H1 (cell line): ENCODE data around the gene FMOD.

ENCODE experiments used
- ATF2 ChIP-seq: IDR thresholded peaks from 2 replicates; pipeline ENCODE4 v1.6.1; 2012; ENCODE audit warnings: low read length, inconsistent platforms
- CTCF ChIP-seq, 3 experiments: IDR thresholded peaks; 1 replicate in 2 of 3; 2 replicates in 1 of 3; pipeline versions ENCODE4 v1.5.1 to v1.6.1; 2011; ENCODE audit warnings: low read length in 3 of 3, mild to moderate bottlenecking in 3 of 3, inconsistent platforms in 2 of 3, low read depth in 1 of 3, moderate library complexity in 1 of 3; ENCODE audit not compliant: insufficient read depth in 1 of 3; ENCODE audit errors: control extremely low read depth in 1 of 3
- EP300 ChIP-seq, 2 experiments: IDR thresholded peaks; 1 replicate in 1 of 2; 2 replicates in 1 of 2; pipeline ENCODE4 v1.6.1; 2011 to 2012; ENCODE audit warnings: low read depth in 2 of 2, low read length in 2 of 2, mild to moderate bottlenecking in 2 of 2, borderline replicate concordance in 1 of 2, inconsistent platforms in 1 of 2, moderate library complexity in 1 of 2
- EZH2 ChIP-seq: fragments of 200-600 bp; sonication (generic); IDR thresholded peaks from 2 replicates; pipeline ENCODE4 v1.7.1; 2012; ENCODE audit warnings: low read depth, mild to moderate bottlenecking, moderate library complexity, low read length, inconsistent platforms; ENCODE audit not compliant: severe bottlenecking
- HDAC6 ChIP-seq: IDR thresholded peaks from one replicate; pipeline ENCODE4 v1.7.1; 2012; ENCODE audit warnings: low read depth, mild to moderate bottlenecking, inconsistent platforms, low read length, moderate library complexity
- POLR2A ChIP-seq, 2 experiments: IDR thresholded peaks; 1 replicate in 1 of 2; 2 replicates in 1 of 2; pipeline ENCODE4 v1.6.1; 2011; ENCODE audit warnings: low read depth in 2 of 2, low read length in 2 of 2, mild to moderate bottlenecking in 2 of 2; ENCODE audit errors: control extremely low read depth in 1 of 2
- POLR2AphosphoS5 ChIP-seq: IDR thresholded peaks from 2 replicates; pipeline ENCODE4 v1.6.1; 2011; ENCODE audit warnings: low read depth, low read length
- RFX5 ChIP-seq: IDR thresholded peaks from 2 replicates; pipeline ENCODE4 v1.6.1; 2011; ENCODE audit warnings: low read depth, low read length, improper control_type of control experiment, borderline replicate concordance
- SIN3A ChIP-seq, 2 experiments: IDR thresholded peaks in 1 of 2; conservative IDR thresholded peaks in 1 of 2; 2 replicates each; pipeline ENCODE4 v1.6.1; 2011 to 2012; ENCODE audit warnings: low read length in 2 of 2, improper control_type of control experiment in 1 of 2, low read depth in 1 of 2, mild to moderate bottlenecking in 1 of 2
- TAF1 ChIP-seq: IDR thresholded peaks from 2 replicates; pipeline ENCODE4 v1.6.1; 2011; ENCODE audit warnings: mild to moderate bottlenecking, low read depth, low read length
- YY1 ChIP-seq: IDR thresholded peaks from 2 replicates; pipeline ENCODE4 v1.6.1; 2011; ENCODE audit warnings: low read depth, mild to moderate bottlenecking, low read length
- ZNF274 ChIP-seq: IDR thresholded peaks from 2 replicates; pipeline ENCODE4 v1.7.0; 2012; ENCODE audit warnings: low read length, borderline replicate concordance; ENCODE audit errors: extremely low read depth

- TF ChIP-seq SIN3A (conservative IDR thresholded peaks at IDR 0.05 in 1 of 2, IDR thresholded peaks at IDR 0.05 in 1 of 2; ENCODE audit: low read depth in 1 of 2, low read length in 2 of 2) = no peak
- no peak for TF ChIP-seq CTCF (IDR thresholded peaks at IDR 0.05; ENCODE audit: control extremely low read depth in 1 of 3, insufficient read depth in 1 of 3, low read depth in 1 of 3, low read length in 3 of 3)
- TF ChIP-seq HDAC6 = no peak
- no peak for TF ChIP-seq EZH2
- no peak for TF ChIP-seq TAF1
- no peak for TF ChIP-seq POLR2AphosphoS5
- no peak for TF ChIP-seq POLR2A (IDR thresholded peaks at IDR 0.05; ENCODE audit: control extremely low read depth in 1 of 2, low read depth in 2 of 2, low read length in 2 of 2)
- no peak for TF ChIP-seq ZNF274
- TF ChIP-seq YY1 = no peak
- no peak for TF ChIP-seq RFX5
- no peak for TF ChIP-seq ATF2
- no peak for TF ChIP-seq EP300 (IDR thresholded peaks at IDR 0.05; ENCODE audit: borderline replicate concordance in 1 of 2, low read depth in 2 of 2, low read length in 2 of 2)
Observed at GRCh38 chr1:203388683-203389082, 37.8 kb upstream of the FMOD start.
